Adrenal gland (tissue), 12 donors: ENCODE data around the gene CDK6. TPM values are rescaled to one million over a fixed set of nuclear protein-coding genes. Genes with fewer than 3 reads are reported as not detected.

Source experiments
- DNase-seq, 7 donors: peaks; one replicate each; pipeline ENCODE4 v3.0.0-alpha.2; 2019 to 2020
- H3K27ac ChIP-seq, 5 donors: fragments of 200-600 bp; sonication (generic) in 4 of 5; 1 replicate in 3 of 5; 2 replicates in 2 of 5; pipeline versions ENCODE4 v1.5.1 to v1.8.0; 2016 to 2020; ENCODE audit warnings: mild to moderate bottlenecking in 1 of 5
- H3K27me3 ChIP-seq: fragments of 200-600 bp; 2 replicates; pipeline ENCODE4 v1.8.0; 2021
- H3K36me3 ChIP-seq, 2 donors: fragments of 200-600 bp; replicated peaks in 1 of 2; 1 replicate in 1 of 2; 2 replicates in 1 of 2; pipeline versions ENCODE4 v1.5.1 to v1.8.0; 2018 to 2022
- H3K4me1 ChIP-seq, 2 donors: fragments of 200-600 bp; replicated peaks in 1 of 2; 1 replicate in 1 of 2; 2 replicates in 1 of 2; pipeline versions ENCODE4 v1.5.1 to v1.8.0; 2018 to 2021
- H3K4me3 ChIP-seq, 4 donors: fragments of 200-600 bp; sonication (generic) in 3 of 4; one replicate each; pipeline ENCODE4 v1.5.1; 2016 to 2018
- H3K9me3 ChIP-seq, 3 donors: fragments of 200-600 bp; sonication (generic) in 1 of 3; replicated peaks in 1 of 3; 1 replicate in 2 of 3; 2 replicates in 1 of 3; pipeline versions ENCODE4 v1.5.1 to v1.8.0; 2016 to 2021
- CTCF ChIP-seq, 6 experiments: fragments of 450-650 bp in 4 of 6; fragments of 200-600 bp in 2 of 6; sonication (generic) in 1 of 6; IDR thresholded peaks; 1 replicate in 5 of 6; 2 replicates in 1 of 6; pipeline versions ENCODE4 v1.5.1 to v1.8.0; 2016 to 2021; ENCODE audit warnings: antibody characterized with exemption in 6 of 6, mild to moderate bottlenecking in 2 of 6, moderate library complexity in 1 of 6
- POLR2A ChIP-seq, 2 donors: fragments of 450-650 bp; IDR thresholded peaks; one replicate each; pipeline ENCODE4 v1.6.1; 2017; ENCODE audit warnings: antibody characterized with exemption in 2 of 2, mild to moderate bottlenecking in 2 of 2, moderate library complexity in 1 of 2
- WGBS, 4 donors: extraction: QIAGEN DNeasy Blood & Tissue Kit in 2 of 4; methylation state at CpG; one replicate each; pipeline versions ENCODE4 v1.1.5 to v1.1.7; 2013 to 2017; 5-methylcytosine and 5-hydroxymethylcytosine counted together
- intact Hi-C, 2 donors: fragments of 100-400 bp; cut with DNase I; formaldehyde crosslinking; loops; one replicate each; pipeline versions ENCODE4 v1.14.1 to v1.15.0; 2022 to 2023
- polyA plus RNA-seq, 3 donors: library from polyadenylated mRNA; stranded (reverse); fragments of 200-250 nt in 2 of 3; fragments of 350-450 nt in 1 of 3; fragmentation: Illumina TruSeq in 1 of 3; extraction: RNeasy Lipid Tissue Mini Kit (QIAGEN cat#74804) in 1 of 3; gene quantifications; one replicate each; pipeline ENCODE4 v1.2.3, GENCODE V29; 2013 to 2014
- total RNA-seq, 9 donors: library from RNA; depleted of rRNA in 4 of 9; stranded (reverse); fragments of >200 nt in 4 of 9; fragments of 120-200 nt in 1 of 9; fragmentation: NEBNext Ultra II Directional in 1 of 9; extraction: Animal tissue kit (Norgen Biotek cat#: 25700) in 1 of 9; gene quantifications; one replicate each; pipeline versions ENCODE4 v1.1.0 to v1.2.4, GENCODE V29; 2013 to 2023
- donor health status: healthy with polysubstance abuse.
- donor health status: Bipolar disorder and iron deficiency.
- donor health status: DM: yes; HTN: yes; CAD: no.
- donor health status: DM: no; HTN: no; CAD: no.
- donor health status: DM: no; HTN: no; CAD: no.
- donor health status: DM: yes; HTN: yes; CAD: no.

CDK6 gene
- total and polyA plus RNA-seq, 12 donors, result 2.5 to 151 (median 33.4) TPM

GRCh38 chr7:92811158-92811557 lies 25.2 kb downstream of the CDK6 start:
- intact Hi-C loops, result no loop called here
- H3K4me1 ChIP-seq, result peaks cover 25 to 45% of the 10 kb centered on the region in 2 donors
- peaks cover 0 to 4% (median 0%) of the 10 kb centered on the region in 3 donors for H3K9me3 ChIP-seq
- H3K27ac ChIP-seq, result no peak overlapping the region
- no peaks in the 10 kb centered on the region for H3K36me3 ChIP-seq
- H3K4me3 ChIP-seq, result no peak overlapping the region
- DNase-seq, result no peak
- TF ChIP-seq CTCF (IDR thresholded peaks at IDR 0.05), result no peak
- no peak for TF ChIP-seq POLR2A (IDR thresholded peaks at IDR 0.05)
- 89 to 92% (median 90%) methylated on average over 6 of the region's 6 CpGs for WGBS, 4 donors
- H3K27me3 ChIP-seq, result no peaks in the 10 kb centered on the region

GRCh38 chr7:92809760-92810573 lies 26.4 kb downstream of the CDK6 start:
- Histone ChIP-seq H3K27me3 (no peaks in the 10 kb centered on the region), H3K4me3 (peak overlapping the region in 1 of 4 donors; percentile 7), H3K27ac (peak overlapping the region; percentile 54 to 91 (median 83)), H3K9me3 (no peaks in the 10 kb centered on the region), H3K4me1 (peaks cover 25 to 45% of the 10 kb centered on the region in 2 donors), H3K36me3 (no peaks in the 10 kb centered on the region)
- DNase-seq, result peak; percentile 78 to 94 (median 85)
- intact Hi-C loops, result no loop called here
- WGBS, 4 donors, result 15 to 26% (median 20%) methylated on average over 10 of the region's 10 CpGs
- TF ChIP-seq POLR2A (IDR thresholded peaks at IDR 0.05) (peak in 1 of 2 donors; percentile 6), CTCF (IDR thresholded peaks at IDR 0.05) (no peak)

GRCh38 chr7:92809397-92809759 lies 27.0 kb downstream of the CDK6 start:
- TF ChIP-seq POLR2A (IDR thresholded peaks at IDR 0.05) (no peak), CTCF (IDR thresholded peaks at IDR 0.05) (no peak)
- peak overlapping the region; percentile 54 to 91 (median 83) for H3K27ac ChIP-seq
- intact Hi-C loops, result no loop called here
- peaks cover 25 to 45% of the 10 kb centered on the region in 2 donors for H3K4me1 ChIP-seq
- DNase-seq, result no peak
- H3K27me3 ChIP-seq, result no peaks in the 10 kb centered on the region
- H3K36me3 ChIP-seq, result no peaks in the 10 kb centered on the region
- no peaks in the 10 kb centered on the region for H3K9me3 ChIP-seq
- peak overlapping the region in 1 of 4 donors; percentile 7 for H3K4me3 ChIP-seq

- H3K4me1 ChIP-seq, result peaks cover 25 to 41% of the 10 kb centered on the region in 2 donors
- no peak for DNase-seq
- TF ChIP-seq POLR2A (IDR thresholded peaks at IDR 0.05) (no peak), CTCF (IDR thresholded peaks at IDR 0.05) (no peak)
- H3K4me3 ChIP-seq, result no peak overlapping the region
- H3K9me3 ChIP-seq, result no peaks in the 10 kb centered on the region
- H3K27ac ChIP-seq, result peak overlapping the region; percentile 14 to 84 (median 41)
- intact Hi-C loops, result no loop called here
- no peaks in the 10 kb centered on the region for H3K27me3 ChIP-seq
- H3K36me3 ChIP-seq, result no peaks in the 10 kb centered on the region
Observed at GRCh38 chr7:92808635-92809034, 27.7 kb downstream of the CDK6 start.
